Skin epidermis (tissue), 12 donors: Measurements from ENCODE around the gene FIS1.
"Not testable (repeated sequence)": the region's sequence is repeated elsewhere in the genome, so short reads cannot be mapped to it uniquely, and the experiment has no call there.

Experiments used
- H3K27ac ChIP-seq, 21 experiments: fragments of 200-600 bp; sonication (generic) in 11 of 21; one replicate each; pipeline ENCODE4 v1.5.0; 2020; ENCODE audit warnings: mild to moderate bottlenecking in 3 of 21, inconsistent platforms in 2 of 21, moderate library complexity in 2 of 21
- H3K4me3 ChIP-seq, 7 experiments: fragments of 200-600 bp; sonication (generic) in 2 of 7; one replicate each; pipeline ENCODE4 v1.5.0; 2020; ENCODE audit warnings: inconsistent platforms in 2 of 7, mild to moderate bottlenecking in 2 of 7, moderate library complexity in 1 of 7

FIS1 gene

DNA sequence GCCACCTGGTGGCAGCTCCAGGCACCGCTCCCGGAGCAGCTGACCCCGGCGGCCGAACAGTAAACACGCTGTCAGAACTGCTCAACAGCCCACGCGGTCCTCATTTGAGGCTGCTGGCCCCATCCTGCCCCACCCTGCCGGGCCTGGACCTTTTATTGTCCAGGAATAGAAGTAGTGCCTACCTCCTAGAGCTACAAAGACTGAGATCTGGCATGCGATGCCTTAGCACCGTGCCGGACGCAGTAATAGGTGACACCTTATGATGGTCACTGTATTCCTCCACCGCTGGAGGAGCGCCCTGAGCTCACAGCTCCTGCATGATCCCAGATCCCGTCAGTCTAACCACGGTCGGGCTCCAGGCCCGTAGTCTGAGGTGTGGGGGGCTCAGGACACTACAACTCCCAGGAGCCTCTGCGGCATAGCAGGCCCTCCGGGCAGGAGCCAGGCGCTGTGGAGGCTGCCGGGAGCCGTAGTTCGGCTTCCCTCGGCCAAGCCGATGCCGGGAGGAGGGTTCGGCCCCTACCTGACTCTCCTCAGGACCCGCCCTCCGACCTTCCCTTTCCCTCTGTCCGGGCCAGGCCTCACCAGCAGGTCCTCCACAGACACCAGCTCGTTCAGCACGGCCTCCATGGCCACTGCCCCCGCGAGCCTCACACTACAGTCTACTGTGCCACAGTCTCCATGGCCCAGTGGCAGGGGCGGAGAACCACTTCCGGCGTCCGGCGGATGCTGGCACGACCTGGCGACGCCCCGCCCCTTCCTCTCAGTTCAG is at the start of gene FIS1:
TSS of gene FIS1 (minus strand) at position 707 of the 772 bp plus-strand sequence. CDS start at position 630, 77 bp downstream.
- Histone ChIP-seq H3K27ac (peak within 1 kb of the TSS; percentile 4 to 96 (median 92)), H3K4me3 (peak within 1 kb of the TSS; percentile 65 to 89 (median 78))

DNA sequence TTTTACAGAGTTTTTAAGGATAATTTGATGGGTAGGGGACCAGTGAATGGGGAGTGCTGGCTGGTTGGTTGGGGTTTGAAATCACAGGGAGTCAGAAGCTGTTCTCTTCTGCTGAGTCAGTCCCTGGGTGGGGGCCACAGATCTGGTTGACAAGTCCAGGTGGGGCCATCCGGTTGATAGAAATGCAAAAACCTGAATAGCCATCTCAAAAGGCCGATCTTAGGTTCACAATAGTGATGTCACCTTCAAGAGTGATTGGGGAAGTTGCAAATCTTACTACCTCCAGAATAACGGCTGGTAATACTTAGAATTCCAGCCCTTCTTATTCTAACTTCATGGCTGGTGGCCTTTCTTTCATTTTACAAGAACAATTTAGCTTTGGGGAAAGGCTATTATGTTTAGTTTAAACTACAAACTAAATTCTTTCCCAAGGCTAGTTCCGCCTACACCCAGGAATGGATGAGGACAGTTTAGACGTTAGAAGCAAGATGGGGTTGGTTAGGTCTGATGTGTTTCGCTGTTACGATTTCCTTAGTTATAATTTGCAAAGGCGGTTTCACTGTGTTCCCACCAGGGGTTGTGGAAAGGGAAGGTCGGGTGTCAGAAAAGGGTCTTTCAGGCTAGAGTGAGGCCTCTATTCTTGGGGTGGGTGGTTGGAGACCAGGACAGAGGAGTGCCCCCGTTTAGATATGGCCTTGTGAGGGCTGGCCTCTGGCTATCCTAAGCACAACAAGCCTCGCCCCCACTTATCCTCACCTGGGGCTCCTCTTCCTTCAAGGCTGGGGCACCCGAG is 49.4 kb upstream of the FIS1 start:
- no peak overlapping the region for H3K27ac ChIP-seq
- H3K4me3 ChIP-seq, result no peak overlapping the region

DNA sequence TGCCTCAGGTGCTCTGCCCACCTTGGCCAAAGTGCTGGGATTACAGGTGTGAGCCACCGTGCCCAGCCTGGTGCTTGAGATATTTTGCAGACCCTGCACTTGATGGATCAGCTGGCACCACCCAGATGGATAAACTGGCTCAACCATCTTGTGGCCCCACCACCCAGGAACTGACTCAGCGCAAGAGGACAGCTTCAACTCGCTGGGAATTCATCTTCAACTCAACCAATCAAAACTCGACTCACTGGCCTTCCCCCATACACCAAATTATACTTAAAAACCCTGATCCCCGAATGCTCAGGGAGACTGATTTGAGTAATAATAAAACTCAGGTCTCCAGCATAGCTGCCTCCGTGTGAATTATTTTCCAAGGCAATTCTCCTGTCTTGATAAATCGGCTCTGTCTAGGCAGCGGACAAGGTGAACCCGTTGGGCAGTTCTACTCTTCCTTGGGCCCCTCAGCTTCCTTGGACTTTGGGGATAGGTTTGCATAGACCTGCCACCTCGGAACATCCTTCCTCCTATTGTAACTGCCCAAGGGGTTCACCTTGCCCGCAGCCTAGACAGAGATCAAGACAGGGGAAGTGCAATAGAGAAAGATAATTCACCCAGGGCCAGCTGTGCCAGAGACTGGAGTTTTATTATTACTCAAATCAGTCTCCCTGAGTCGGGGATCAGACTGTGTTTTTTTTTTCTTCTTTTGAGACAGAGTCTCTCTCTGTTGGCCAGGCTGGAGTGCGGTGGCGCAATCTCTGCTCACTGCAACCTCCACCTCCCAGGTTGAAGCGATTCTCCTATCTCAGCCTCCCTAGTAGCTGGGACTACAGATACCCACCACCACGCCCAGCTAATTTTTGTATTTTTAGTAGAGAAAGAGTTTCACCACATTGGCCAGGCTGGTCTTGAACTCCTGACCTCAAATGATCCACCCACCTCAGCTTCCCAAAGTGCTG is 48.5 kb upstream of the FIS1 start:
- not testable (repeated sequence) for H3K27ac ChIP-seq

DNA sequence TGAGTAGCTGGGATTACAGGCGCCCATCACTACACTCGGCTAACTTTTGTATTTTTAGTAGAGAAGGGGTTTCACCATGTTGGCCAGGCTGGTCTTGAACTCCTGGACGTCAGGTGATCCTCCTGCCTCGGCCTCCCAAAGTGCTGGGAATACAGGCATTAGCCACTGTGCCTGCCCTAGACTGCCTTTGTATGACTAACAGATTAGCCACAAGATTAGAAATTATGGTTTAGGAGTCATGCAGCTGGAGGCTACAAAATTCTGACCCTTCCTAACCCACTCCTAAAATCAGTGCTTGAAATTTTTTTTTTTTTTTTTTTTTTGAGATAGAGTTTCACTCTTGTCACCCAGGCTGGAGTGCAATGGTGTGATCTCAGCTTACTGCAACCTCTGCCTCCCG is 47.7 kb upstream of the FIS1 start:
- H3K27ac ChIP-seq, H3K4me3 ChIP-seq: not testable (repeated sequence)

More for the DNA sequence above, 48.5 kb upstream of the FIS1 start:
- H3K4me3 ChIP-seq, result not testable (repeated sequence)

DNA sequence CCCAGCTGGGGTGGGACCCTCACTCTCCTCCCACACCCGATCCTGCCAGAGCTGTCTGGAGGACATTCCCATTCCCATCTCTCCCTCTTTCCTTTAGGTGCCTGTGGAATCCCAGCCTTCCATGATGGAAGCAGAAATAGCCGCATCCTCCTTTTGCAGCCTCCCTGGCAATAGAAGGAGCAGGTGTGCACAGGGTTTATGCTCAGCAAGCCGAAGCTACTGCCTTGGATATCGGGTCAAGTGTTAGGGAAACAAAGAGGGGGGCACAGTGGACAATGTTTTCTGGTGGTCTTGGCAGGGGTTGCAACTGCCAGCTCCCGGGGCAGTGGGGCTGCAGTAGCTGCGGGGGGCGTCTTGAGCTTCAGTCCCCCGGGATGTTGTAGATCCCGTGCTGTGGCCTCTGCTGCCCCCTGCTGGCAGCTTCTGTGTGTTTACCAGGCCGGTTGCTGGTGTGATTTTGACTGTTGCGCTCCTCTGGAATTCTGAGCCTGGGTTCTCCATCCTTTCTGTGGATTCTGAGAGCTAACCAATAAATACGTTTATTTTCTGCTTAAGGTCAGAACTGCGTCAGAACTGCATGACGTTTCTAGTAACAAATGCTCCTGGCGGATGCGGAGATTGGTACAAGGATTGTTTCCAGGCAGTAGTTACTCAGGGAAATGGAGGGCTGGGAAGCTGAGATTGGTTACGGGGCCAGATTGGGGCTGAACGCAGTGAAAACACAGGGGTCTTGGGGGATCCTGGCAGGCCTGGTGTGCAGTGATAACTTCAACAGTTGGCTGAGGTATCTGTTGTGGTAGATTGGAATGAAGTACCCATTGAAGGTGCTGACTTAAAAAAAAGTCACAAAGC is 45.5 kb upstream of the FIS1 start:
- not testable (repeated sequence) for H3K27ac ChIP-seq, H3K4me3 ChIP-seq

DNA sequence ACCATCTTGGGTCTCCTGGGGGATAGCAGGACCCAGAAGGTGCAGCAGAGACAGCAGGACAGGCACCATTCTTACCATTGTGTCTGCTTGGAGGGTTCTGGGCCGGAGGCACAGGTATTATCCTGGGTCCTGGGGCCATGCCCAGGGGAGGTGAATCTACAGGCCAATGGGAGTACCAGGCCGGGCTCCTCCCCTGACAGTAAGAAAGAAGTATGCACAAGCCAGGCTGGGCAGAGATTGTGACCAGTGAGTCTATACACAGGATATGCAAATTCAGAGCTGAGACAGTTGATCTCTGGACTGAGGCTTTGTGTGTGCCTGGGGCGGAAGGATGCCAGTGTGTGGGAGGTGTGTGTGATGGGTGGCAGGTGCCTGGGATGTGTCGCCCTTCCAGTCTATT is 44.8 kb upstream of the FIS1 start:
- not testable (repeated sequence) for H3K27ac ChIP-seq, H3K4me3 ChIP-seq

DNA sequence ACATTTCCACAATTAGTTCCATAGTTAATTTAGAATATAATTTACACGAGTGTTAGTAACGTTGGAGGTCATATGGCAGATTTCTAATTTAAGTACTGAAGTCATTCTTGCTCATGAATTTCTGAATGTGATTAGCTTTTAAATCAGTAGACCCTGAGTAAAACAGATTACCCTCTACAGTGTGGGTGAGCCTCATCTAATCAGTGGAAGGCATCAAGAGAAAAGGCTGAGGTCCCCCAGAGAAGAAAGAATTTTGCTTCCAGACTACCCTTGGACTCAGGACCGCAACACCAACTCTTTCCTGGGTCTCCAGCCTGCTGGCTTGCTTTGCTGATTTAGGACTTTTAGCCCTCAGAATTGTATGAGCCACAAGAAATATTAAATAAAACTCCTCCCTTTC is 43.6 kb upstream of the FIS1 start:
- H3K4me3 ChIP-seq, result no peak overlapping the region
- no peak overlapping the region for H3K27ac ChIP-seq

DNA sequence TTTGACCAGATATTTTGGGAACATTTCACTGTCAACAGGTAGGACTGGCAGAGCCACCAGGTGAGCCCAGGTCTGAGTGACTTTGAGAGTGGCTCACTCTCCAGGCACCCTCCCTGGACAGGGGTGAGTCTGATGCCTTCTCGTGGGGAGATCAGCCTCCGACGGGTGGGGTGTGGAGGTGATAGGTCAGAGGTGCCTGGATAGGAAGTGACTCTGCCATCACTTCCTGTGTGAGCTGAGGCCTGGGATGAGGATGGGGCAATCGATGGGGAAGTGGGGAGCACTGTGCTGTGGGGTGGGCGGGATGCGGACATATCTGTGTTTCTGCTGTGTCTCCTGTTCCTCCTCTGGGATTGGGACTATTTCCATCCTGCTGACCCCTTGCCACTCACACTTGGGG is 42.2 kb upstream of the FIS1 start:
- H3K4me3 ChIP-seq, result no peak overlapping the region
- no peak overlapping the region for H3K27ac ChIP-seq

DNA sequence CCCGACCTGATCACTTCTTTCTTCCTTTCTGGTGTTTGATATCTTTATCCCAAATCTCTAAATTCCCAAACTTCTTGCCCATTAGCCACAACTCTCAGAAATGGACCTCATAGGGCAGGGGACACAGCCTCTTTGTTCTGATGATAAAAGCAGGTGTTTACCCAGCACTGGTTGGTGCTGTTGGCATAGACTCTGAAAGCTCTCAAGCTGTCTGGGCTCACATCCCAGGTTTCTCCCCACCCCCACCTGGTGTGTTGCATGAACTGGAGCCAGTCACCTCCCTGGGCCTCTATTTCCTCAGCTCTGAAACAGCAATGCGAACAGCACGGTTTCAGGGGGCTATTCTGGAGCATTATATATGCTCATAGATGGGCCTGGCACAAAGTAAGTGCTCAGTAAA is 41.0 kb upstream of the FIS1 start:
- not testable (repeated sequence) for H3K27ac ChIP-seq, H3K4me3 ChIP-seq

DNA sequence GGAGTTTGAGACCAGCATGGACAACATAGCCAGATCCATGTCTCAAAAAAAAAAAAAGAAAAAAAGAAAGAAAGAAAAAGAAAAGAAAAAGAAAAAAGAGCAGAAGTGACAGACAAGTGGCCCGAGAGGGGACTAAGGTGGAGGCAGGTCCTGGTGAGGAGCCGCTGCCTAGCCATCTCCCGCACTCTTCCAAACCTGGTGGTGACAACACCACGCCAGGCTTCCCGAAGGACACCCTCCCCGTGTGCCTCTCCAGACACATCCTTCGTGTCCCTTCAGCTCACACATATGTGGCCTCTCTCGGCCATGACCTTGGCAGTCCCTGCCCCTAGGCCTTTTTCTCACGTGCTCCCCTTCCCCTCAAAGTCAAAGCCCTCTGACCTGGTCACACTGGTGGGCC is 40.3 kb upstream of the FIS1 start:
- no peak overlapping the region for H3K4me3 ChIP-seq
- no peak overlapping the region for H3K27ac ChIP-seq

DNA sequence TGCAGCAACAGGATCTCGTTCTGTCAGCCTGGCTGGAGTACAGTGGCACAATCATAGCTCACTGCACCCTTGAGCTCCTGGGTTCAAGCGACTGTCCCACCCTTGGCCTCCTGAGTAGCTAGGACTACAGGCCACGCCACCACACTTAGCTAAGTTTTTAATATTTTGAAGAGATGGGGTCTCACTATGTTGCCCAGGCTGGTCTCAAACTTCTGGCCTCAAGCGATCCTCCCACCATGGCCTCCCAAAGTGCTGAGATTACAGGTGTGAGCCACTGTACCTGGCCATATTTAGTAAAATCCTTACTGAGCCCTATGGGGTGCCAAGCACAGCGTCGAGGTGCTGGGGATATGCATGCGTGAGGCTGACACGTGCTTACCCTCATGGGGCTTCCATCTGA is 36.0 kb upstream of the FIS1 start:
- H3K4me3 ChIP-seq, H3K27ac ChIP-seq: not testable (repeated sequence)

DNA sequence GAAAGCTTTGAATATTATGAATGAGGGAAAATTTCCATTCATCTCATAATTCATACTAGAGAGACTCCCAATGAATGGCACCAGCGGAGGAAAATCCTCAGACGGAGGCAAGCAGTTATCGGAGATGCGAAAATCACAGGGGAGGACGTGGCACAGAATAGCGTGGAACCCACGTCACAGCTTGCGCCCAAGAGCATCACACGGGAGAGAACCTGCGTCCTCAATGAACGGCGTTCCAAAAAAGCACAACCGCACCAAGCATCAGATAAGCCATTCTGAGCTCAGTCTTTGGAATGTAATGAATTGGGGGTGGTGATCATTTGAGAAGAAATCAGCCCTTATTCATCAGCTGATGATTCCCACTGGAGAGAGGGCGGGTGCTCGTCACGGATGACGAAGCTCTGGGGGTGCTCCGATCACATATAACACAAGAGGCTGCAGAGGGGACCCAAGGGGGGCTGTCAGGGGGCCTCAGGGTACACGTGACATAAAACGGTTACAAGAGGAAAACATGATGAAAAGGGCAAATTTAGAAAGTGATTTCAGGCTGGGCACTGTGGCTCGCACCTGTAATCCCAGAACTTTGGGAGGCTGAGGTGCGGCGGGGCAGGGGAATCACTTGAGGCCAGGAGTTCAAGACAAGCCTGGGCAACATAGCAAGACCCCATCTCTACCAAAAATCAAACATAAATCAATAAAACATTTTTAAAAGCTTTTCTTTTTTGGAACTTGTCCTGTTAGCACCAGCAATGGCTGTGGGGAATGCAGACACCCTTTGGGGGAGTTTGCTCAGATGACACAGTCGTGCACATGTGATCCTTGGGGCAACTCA is 33.8 kb upstream of the FIS1 start:
- Histone ChIP-seq H3K4me3 (no peak overlapping the region), H3K27ac (no peak overlapping the region)

DNA sequence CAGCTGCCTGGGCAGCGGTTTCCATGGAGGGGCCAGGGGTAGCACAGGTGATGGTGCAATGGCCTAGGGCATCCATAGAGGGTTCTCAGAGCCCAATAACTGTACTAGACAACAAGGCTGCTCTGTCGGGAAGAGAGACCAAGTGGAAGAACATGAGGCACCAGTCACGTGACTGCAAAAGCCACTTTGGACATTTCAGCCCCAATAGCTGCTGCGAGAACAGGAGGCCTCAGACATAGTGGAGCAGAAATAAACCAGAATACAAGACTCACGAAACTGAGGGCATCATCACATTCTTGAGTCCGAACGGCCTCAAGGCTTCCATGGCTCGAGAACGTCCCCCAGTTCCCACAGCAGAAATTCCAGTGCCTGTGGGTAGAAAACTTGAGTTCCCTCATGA is 32.3 kb upstream of the FIS1 start:
- H3K4me3 ChIP-seq, result no peak overlapping the region

DNA sequence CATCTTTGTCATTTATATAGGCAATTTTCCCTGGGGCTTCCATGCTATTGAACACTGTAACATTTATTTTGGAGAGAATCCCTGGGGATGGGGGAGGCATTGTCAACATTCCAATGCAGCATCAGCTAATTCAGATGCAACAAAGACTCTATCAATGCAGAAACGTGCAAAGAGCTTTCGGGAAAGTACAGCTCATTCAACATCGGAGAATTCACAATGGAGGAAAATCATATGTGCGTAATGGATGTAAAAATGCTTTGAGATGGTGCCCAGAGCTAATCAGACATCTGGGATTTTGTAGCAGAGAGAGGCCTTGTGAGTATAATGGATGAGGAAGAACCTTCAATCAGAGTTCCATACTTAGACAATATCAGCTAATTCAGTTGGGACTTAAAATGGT is 28.3 kb upstream of the FIS1 start:
- Histone ChIP-seq H3K27ac (no peak overlapping the region), H3K4me3 (no peak overlapping the region)

More for the DNA sequence above, 32.3 kb upstream of the FIS1 start:
- no peak overlapping the region for H3K27ac ChIP-seq

DNA sequence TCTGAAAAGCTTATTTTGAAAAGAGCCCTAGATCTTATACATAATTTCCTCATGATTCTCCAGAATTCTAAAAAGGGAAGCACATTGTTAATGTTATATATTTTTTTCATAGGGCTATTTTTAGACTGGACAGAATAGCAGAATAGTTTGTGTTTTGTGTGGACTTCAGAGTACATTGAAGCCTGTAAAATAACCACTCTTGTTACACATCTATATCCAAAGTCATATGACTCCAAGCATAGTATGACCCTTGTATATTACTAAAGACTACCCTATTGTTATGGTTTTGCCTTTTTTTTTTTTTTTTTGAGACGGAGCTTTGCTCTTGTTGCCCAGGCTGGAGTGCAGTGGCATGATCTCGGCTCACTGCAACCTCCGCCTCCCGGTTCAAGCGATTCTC is 26.1 kb upstream of the FIS1 start:
- Histone ChIP-seq H3K4me3 (no peak overlapping the region), H3K27ac (no peak overlapping the region)

DNA sequence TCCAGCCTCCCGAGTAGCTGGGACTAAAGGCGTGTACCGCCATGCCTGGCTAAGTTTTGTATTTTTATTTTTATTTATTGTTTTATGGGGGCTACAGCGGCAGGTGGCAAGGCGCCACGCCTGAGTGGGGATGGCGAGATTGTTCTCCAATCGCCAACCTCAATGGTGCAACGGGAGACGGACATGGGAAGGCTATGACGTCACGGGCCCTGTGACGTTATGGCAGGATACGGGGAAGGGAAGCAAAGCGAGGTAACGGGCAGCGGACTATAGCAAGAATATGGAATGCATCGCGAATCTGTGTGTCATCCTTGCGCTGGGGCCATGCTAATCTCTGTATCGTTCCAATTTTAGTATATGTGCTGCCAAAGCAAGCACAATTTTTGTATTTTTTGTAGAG is 24.8 kb upstream of the FIS1 start:
- Histone ChIP-seq H3K4me3 (no peak overlapping the region), H3K27ac (no peak overlapping the region)

DNA sequence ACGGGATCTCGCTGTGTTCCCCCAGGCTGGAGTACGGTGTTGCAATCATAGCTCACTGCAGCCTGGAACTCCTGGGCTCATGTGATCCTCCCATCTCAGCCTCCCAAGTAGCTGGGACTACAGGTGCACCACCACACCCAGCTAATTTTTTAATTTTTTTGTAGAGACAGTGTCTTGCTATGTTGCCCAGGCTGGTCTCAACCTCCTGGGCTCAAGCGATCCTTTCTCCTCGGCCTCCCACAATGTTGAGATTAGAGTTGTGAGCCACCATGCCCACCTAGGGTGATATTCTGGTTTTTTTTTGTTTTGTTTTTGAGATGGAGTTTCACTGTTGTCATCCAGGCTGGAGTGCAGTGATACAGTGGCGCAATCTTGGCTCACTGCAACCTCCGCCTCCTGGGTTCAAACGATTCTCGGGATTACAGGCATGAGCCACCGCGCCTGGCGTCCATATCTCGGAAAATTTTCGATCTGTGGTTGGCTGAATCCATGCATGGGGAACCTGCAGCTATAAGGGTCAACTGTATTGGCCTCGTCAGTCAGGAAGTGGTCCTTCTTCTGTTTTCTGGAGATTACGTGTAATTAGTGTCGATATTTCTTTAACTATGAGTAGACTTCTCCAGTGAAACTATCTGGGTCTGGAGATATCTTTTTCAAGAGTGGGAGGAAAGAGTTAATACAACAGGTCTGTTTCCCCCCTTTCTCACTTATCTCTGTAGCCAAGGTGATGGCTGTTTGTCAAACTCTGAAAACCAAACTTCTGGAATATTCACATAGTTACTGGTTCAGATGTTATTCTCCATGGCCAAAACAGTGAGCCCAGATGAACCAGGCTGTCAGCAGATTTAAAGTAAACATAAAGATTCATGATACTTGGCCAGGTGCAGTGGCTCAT is 21.0 kb upstream of the FIS1 start:
- Histone ChIP-seq H3K4me3 (no peak overlapping the region), H3K27ac (no peak overlapping the region)
